Activated T-helper 1 cell treated with Interleukin-2 at 50 U/mL for 16 hours (primary cell): ENCODE measurements around the gene SPINK4.

Source experiments
- DNase-seq: peaks from one replicate; pipeline ENCODE4 v3.0.0-alpha.2; 2020; ENCODE audit warnings: low read depth

The SPINK4 gene

DNA sequence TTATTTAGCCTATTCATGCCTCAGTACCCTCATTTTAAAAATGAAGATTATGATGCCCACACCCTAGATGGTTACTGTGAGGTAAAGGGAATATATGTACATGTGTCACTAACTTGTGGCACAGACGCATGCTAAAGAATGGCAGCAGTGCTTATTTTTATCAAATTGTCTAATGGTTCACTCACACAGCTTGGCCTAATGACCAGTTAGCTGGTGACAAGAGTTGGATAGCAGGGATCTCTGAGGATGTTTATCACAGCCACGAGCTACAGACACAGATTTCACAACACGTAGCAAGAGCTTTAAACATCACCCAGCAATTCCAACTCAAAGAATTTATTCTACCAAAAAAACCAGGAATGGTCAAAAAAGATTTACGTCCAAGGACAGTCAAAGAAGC is 17.3 kb downstream of the SPINK4 start:
- no peak for DNase-seq

- no peak for DNase-seq
Observed at GRCh38 chr9:33260372-33260771, 20.4 kb downstream of the SPINK4 start.

DNA sequence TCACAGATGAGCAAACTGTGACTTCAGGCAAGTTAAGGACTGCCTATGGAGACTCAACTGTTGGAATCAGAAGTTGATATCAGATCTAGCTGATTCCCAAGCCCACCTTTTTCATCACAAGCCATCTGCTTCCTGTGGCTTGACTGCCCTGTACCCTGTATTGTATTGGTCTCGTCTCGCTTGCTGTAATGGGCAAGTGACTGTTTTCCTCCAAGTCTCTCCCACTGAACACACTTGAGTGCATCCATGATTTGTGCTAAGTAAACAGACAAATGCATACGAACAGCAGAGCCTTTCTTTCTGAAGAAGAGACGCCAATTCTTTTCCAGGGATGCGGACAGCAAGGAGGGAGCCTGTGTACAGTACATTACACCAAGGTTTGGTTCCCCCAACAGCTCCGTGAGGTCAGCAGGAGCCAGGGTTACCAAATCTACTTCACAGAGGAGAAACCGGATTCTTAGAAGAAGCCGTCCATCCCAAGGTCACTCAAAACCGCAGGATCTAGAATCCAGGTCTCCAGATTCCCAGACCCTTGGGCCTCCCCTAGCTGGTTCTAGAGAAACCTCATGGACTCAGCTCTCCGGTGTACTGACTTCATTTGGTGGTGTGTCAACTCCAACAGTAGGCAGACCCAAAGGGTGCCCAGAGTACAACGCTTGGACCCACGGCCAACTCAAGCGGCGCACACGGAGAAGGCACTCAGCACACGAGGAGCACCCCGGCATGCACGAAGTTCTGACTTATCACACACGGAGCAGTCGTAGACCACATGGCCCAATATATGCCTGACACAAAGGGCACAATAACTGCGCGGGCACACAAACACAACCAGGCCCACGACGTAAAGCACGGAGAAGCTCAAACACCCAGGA is 23.4 kb downstream of the SPINK4 start:
- no peak for DNase-seq

GRCh38 chr9:33264003-33264472 is 24.1 kb downstream of the SPINK4 start:
- peak; percentile 13 for DNase-seq

DNA sequence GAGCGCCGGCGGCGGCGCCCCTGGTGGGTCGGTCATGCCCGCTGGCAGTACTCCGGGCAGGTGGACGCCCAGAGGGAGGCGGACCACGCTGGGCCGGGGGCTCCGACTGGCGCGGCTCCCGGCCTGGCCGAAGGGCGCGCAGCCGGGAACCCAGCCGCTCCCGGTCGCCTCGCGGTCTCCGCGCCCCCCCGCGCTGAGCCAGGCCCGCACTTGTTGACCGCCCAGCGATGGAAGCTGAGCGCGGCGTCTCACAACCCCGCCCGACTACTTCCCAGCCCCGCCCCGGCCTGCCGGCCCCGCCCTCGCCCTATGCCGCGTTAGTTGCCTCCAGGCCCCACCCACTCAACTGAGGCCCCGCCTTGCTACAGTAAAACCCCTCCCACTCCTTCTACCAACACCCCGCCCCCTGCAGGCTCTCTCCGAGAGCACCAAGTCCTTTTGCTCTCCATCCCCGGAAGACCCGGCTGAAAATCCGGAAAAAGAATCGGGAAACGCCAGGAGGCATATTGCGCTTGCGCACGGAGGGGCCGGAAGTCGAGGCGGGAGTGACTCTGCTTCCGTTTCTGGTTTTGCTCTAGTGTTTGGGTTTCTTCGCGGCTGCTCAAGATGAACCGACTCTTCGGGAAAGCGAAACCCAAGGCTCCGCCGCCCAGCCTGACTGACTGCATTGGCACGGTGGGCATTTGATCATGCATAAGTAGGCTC is 24.7 kb downstream of the SPINK4 start, which contains the start of the genes BAG1 and CHMP5:
Gene BAG1, minus strand, starts transcription at position 236 of the 705 bp plus-strand sequence.
Gene CHMP5, plus strand, starts transcription at position 577 of the 705 bp plus-strand sequence. Its CDS starts 30 bp downstream, at position 607.
- DNase-seq: peak; percentile 99

DNA sequence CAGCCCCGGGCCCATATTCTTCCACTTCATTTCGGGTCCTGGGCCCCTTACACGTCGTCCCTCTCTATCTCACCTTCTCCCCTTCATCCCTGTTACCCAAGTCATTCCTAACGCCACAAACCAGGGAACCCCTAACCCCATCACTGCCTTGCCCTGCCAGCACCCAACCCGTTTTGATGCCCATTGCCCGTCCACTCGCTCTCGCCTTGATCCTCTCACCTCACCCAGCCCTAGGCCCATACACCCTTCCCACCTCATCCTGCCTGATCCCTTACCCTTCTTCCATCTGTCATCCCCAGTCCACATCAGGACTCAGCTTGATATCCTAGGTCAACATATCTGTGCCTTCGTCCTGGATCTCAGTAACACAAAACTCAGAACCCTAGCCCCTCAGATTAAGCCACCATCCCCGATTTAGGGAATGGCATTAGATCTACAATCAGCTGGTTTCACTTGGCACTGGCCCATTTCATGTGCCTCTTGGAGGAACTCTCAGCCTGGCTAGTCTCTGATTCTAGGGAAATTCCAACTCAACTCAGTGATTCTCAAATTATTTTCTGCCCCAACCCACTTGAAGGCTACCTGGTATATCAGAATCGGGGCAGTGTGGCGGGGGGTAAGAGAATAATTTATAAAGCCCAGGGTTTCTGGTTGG is 25.4 kb downstream of the SPINK4 start:
- no peak for DNase-seq

DNA sequence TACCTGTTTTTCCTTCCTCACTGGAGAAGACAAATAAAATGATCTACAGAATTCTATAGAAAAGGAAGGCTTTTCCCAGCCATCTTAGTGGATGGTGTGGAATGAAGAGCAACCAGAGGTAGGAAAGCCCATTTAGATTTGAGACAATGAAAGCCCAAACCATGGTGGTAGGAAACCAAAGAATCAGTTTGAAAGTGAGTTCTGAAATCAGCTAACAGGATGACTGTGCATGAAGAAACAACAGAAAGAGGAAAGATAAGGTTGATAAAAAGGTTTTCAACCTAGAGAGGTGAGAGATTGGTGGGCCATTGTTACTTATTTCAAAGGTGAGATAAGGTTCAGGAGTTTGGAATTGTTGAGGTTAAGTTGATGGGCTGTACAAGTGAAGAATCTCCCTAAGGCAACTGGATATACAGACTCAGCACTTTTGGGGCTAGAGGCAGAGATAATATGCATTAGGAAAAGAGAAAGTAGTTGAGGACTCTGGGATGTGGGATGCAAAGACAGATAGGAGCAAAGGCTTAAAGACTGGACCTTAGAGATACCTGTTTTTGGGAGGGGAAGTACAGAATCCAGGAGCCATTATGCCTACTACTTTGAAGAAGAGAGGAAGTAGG is 27.3 kb downstream of the SPINK4 start:
- DNase-seq: no peak

DNA sequence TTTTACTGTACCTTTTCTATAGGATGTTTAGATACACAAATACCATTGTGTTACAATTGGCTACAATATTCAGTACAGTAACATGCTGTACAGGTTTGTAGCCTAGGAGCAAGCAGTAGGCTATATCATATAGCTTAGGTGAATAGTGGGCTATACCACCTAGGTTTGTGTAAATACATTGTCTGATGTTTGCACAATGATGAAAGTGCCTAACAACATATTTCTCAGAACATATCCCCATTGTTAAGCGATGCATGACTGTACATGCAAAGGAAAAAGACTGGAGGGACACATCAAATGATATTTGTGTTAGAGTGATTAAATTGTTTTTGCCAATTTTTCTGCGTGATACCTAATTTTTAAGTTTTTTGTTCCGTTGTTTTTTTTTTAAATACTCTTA is 30.2 kb downstream of the SPINK4 start:
- DNase-seq: no peak

DNA sequence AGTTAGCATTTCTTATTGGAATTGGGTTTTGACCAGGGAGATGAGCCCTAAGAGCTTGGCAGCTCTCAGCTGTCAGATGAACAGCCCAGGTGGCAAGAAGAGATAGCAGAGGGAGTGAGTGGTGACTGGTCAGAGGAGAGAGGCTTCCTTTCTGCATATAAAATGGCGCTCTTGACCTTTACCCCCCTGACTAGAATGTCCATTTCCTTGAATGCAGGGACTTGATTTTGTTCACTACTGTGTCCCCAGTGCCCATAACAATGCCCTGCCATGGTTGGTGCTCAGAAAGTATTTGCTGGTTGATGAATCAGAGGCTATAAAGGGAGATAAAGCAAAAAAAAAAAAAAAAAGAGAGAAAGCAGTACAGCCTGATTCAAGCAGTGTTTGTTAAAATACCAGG is 32.1 kb downstream of the SPINK4 start:
- no peak for DNase-seq

DNA sequence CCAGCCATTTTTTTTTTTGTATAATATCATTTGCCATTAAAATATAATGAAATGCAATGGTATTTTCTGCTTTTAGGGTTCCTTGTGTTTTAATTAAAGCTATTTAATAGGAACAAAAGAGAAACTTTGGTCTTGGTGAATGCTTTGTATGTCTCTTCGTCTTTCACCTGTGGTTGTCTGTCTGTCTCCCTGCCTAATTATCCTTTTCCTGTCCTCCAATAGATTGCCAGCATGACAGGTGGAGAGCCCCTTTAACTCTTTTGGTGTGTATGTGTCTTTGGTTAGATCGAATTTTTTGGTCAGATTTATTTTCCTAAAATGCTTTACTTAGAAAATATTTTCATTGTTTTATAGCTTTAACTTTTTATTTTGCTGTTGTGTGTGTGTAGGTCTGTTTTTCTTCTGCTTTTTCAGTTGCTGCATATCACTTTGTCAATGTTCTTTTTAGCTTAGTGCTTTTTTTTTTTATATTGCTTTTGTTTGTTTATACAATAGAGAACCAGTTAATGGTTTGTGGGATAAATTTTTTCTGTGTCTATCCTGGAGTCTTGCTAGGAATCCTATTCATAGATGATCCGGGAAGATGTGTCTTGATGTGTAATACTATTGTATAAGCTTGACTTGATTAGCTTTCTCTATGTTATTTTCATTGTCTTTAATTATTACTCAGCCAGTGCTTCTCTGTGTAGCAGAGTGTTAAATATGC is 33.5 kb downstream of the SPINK4 start:
- DNase-seq: no peak

- no peak for DNase-seq
Observed at GRCh38 chr9:33273972-33274328, 34.0 kb downstream of the SPINK4 start.

DNA sequence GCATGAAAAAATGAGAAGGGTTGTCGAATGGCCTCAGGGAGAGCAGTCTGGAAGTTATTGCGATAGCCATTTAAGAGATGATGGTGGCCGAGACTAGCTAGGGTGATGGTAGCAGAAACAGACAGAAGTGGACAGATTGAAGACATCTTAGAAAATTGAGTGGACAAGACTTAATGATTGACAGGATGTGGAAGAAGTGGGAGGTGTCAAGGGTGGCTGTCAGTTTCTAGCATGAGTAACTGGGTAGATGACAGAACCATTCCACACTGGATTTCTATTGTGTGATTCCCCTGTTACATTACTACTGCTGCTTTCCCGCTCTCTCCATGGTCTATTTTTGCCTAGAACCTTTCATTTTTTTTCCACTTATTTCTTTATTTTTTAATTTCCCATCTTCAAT is 37.5 kb downstream of the SPINK4 start:
- no peak for DNase-seq

DNA sequence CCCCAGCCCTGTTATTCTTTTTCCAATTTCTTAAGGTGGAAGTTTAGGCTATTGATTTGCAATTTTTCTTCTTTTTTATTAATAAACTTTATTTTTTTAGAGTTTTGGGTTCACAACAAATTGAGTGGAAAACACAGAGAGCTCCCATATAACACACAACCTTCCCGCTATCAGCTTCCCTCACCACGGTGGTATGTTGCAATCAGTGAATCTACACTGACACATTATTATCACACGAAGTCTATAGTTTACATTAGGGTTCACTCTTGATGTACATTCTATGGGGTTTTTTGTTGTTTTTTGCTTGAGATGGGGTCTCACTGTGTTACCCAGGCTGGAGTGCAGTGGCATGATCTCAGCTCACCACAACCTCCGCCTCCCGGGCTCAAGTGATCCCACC is 45.5 kb downstream of the SPINK4 start:
- DNase-seq: no peak

- no peak for DNase-seq
Observed at GRCh38 chr9:33287087-33287490, 47.1 kb downstream of the SPINK4 start.

DNA sequence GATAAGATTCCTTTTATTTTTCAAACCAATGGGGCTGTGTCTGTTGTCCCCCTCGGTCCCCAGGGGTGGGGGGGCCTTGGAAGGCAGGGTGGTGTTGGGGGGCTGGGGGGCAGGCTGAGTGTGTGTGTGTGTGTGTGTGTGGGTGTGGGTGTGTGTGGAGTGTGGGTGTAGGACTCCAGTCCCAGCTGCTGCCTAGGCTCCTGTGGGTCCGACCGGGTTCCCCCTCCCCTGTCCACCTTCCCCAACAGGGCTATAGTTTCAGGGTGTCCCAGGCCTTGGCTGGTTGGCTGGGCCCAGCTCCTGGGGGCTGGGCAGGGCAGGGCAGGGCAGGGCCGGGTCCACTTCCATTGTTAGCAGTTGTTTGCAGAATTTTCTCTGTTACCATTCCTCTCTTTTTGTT is 48.3 kb downstream of the SPINK4 start:
- DNase-seq: no peak

- DNase-seq: no peak
Observed at GRCh38 chr9:33288828-33289483, 49.0 kb downstream of the SPINK4 start.

DNA sequence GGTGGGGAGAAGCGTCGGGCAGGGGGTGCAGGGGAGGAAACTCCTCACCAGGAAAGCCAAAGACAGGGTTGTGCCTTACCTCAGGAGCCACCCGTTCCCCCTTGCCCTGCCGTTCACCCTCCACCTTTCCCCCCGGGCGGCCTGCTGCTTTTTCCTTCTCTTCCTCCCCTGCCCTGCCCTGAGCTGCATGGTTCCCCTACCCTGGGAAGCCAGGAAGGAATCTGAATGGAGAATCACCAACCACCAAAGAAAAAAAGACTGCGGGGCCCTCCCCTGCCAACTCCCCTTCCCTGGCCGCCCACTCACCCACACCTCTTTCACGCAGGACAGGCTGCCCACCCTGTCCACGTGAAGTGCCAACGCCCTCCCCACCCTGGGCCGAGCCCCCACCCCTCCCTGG is 49.5 kb downstream of the SPINK4 start:
- DNase-seq: no peak

DNA sequence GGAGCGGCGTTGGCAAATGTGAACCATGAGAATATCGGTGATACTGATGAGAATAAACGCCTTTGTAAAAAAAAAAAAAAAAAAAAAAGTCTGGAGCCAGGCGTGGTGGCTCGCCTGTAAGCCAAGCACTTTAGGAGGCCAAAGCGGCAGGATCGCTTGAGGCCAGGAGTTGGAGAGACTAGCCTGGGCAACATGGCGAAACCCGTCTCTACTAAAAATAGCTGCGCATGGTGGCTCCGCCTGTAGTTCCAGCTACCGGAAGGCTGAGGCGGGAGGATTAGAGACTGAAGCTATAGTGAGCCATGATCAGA is 49.9 kb downstream of the SPINK4 start:
- no peak for DNase-seq

DNA sequence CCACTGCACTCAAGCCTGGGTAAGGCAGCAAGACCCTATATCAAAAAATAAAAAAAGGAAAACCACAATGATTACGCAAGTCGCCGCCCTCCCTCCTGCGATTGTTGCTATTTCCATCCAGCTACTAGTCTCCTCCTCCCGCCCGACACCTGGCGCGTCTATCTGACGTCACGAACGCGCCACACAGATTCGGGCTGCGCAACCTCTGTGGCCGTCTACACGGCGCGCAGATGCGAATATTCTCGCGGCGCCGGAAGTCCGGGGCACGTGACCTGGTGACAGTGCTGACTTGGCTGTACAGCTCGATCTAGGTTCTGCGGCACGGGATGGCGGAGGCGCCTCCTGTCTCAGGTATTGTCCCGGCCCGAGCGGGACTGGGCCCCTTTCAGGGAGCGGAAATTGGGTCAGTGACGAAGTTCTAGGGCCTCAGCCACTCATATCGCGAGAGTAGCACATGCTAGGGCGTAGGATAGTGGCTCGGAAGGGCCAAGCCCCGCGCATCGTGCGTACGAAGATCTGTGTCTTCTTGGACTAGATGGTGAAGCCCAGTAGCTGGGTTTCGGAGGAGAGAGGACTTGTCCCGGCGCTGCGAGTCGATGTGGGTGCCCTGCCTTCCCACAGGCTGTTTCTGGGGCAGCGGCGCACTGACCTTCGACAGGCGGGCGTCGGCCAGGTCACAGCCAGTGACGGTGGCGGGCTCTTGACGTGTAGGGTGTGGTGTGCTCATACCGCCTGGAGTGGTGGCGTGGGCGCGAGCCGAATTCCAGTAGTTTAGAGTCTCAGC is 50.5 kb downstream of the SPINK4 start, which contains the start of gene NFX1:
Gene NFX1, plus strand, starts transcription at position 270 of the 784 bp plus-strand sequence. Its CDS starts 57 bp downstream, at position 327.
- DNase-seq: peak; percentile 98

- DNase-seq: no peak
Observed at GRCh38 chr9:33291031-33291397, 51.0 kb downstream of the SPINK4 start.
